NCI-H2081 (cell line): Measurements from ENCODE around the gene CPPED1.
"Not testable (repeated sequence)": the region's sequence is repeated elsewhere in the genome, so short reads cannot be mapped to it uniquely, and the experiment has no call there.

Source experiments
- DNase-seq, 2 experiments: peaks; one replicate each; lab custom pipeline; 2025; lab: John Stamatoyannopoulos, UW

CPPED1 gene

GRCh38 chr16:12766208-12766607, 37.5 kb downstream of the CPPED1 start:
- DNase-seq = not testable (repeated sequence)

- no peak for DNase-seq
These were observed 38.7 kb downstream of the CPPED1 start for GRCh38 chr16:12764813-12765488.

GRCh38 chr16:12763517-12763916, 40.2 kb downstream of the CPPED1 start:
- no peak for DNase-seq

GRCh38 chr16:12760819-12761611, 42.7 kb downstream of the CPPED1 start:
- no peak for DNase-seq

- no peak for DNase-seq
These were observed 44.8 kb downstream of the CPPED1 start for GRCh38 chr16:12758670-12759558.

- no peak for DNase-seq
These were observed 45.5 kb downstream of the CPPED1 start for GRCh38 chr16:12758031-12758669.

DNA sequence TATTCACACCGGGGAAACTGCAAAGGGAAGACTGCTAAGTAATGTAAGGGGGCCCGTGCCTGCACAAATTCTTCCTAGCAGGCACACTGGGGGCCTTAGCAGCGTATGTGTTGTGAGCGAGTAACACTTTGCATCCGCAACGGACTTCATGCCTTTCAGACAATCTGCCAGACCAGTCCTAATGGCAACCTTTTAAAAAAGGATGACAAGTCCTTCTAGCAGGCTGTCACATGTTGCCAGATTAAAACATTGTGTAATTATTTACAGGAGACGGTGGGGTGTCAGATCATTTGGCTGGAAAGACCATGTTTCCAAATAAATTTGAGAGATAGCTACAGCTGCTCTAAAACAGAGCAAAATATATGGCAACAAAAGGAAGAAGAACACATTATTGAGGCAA, 46.1 kb downstream of the CPPED1 start:
- peak in 1 of 2 experiments; percentile 23 for DNase-seq

GRCh38 chr16:12754824-12755543, 48.7 kb downstream of the CPPED1 start:
- DNase-seq = no peak

DNA sequence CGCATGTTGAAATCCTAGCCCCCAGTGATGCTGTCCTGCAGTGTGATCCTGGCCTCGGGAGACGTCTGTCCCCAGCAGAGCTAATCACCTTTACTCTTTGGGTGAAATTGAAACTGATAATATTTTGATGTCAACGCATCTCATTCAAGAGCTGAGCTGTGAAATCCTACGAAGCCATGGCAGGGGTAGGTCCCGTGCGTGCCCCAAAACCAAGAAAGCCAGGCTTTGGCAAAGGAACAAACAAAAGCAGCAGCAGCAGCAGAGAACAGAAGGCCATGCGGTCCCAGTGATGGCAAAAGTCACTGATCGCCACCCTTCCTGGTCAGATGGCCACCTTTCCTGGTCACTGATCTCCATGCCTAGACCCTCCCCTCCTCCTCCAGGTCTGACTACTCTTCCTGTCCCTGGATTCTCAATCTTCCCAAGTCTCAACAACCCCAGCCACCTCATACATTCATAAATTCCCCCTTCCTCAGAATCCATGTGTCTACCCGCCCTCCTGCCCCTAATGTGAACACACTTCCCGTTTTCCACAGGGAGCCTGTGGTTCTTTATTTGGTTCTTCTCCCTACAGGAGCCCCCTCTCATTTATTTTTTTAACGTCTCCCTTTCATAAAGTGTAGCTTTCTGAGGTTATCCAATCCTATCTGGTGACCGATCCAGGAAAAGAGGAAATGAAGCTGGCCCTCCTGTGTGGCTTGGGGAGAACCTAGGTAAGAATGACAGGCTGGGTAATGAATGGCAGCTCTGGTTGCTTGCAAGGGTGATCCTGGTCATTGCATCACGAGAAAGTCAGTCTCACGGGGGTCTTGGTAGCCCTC, 50.3 kb downstream of the CPPED1 start:
- no peak for DNase-seq

DNA sequence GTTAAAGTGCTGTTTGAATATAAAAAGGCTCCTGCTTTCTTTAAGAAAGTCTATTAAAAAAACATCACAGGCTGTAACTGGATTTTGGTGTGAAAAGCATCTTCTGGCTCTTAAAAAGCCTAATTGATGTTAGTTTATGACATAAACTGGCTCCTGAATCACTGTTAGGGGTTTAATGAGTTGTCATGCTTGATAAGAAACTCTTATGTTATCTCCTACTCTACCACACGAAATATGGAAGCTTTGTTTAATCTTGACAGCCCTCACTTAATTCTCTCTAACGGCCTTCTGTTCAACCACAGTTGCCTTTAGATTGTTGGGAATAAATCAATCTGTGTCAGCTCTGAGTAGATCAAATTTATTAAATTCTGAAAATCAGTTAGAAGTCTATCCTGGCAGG, 51.5 kb downstream of the CPPED1 start:
- DNase-seq = no peak

- no peak for DNase-seq
These were observed 53.2 kb downstream of the CPPED1 start for GRCh38 chr16:12750554-12750918.

GRCh38 chr16:12749076-12749475, 54.6 kb downstream of the CPPED1 start:
- no peak for DNase-seq

DNA sequence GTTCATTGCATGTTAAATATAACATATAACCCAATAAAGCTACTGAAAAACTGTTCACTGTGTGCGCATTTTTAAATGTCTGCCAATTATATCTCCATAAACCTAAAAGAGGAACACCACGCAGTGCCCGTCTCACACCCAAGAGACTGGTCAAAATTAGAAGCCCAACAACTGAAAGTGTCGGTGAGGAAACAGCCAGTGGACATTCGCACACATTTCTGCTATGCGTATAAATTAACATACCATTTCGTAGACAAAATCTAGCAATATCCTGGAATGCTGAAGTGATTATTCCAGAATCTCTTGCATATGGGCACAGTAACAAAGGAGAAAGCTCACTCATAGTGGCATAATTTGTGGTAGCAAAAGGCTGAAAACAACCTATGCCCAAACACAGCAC, 55.9 kb downstream of the CPPED1 start:
- no peak for DNase-seq

- no peak for DNase-seq
These were observed 56.4 kb downstream of the CPPED1 start for GRCh38 chr16:12747261-12747660.

GRCh38 chr16:12744860-12745259, 58.8 kb downstream of the CPPED1 start:
- no peak for DNase-seq

DNA sequence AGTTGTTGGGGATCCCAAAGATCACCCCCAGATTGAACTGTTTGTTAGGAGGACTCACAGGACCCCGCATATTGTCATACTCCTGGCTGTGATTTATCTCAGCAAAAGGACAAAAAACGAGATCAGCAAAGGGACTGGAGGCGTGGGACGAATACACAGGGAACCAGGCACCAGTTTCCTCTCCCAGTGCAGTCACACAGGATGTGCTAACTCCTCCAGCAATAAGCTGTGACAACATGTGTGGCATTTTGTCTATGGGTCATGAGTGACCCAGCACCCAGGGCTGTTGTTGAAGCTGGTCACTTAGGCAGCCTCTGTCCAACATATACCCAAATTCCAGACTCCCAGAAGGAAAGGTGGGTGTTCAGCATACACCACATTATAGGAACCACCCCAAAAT, 60.9 kb downstream of the CPPED1 start:
- no peak for DNase-seq

GRCh38 chr16:12740986-12741610, 62.6 kb downstream of the CPPED1 start:
- no peak for DNase-seq

DNA sequence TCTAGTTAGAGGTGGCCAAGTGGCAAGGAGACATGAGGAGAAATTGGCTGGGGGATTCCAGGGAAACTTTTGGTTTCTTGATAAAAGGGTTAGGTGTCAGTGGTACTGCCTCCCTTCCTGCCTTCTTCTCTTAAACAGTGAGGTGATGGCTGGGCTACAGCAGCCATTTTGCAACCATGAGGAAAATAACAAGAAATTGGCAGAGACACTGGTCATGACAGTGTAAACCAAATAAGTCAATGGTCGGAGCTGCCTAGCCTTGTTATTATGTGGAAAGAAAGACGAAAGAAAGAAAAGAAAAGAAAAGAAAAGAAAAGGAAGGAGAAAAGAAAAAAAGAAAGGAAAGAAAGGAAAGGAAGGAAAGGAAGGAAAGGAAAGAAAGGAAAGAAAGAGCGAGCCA, 63.9 kb downstream of the CPPED1 start:
- no peak for DNase-seq

GRCh38 chr16:12737563-12737962, 66.1 kb downstream of the CPPED1 start:
- DNase-seq = no peak

DNA sequence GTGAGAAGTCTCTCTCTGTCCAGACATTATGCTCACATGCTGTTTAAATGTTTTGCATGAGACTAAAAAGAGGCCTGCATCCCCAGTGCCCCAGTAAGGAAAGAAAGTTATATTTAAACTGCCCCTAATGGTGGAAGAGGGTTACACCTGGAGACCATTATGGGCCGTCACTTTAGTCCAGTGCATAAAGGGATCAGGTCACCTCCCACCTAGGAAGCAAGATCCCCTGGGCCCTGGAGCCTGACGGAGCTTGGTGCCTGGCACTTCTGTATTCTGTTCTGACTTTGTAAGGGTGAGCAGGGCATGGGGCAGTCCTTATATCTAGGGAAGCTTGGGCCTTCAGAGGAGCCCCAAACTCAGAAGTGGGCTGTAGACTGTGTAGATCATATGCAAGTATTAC, 67.9 kb downstream of the CPPED1 start:
- DNase-seq = no peak
